ENCODE measurements around the gene BCL6B.

- TF ChIP-seq POLR2AphosphoS5 (IDR thresholded peaks at IDR 0.05; ENCODE audit: low read depth, low read length) (no peak), POLR2A (IDR thresholded peaks at IDR 0.05; ENCODE audit: low read depth, low read length) (no peak)
Observed at GRCh38 chr17:7034955-7035590, 12.2 kb downstream of the BCL6B start.
